Stomach smooth muscle (tissue), 2 donors: ENCODE measurements around the gene MAU2.

Source experiments
- H3K27ac ChIP-seq: one replicate; pipeline ENCODE4 v1.7.0; 2013; ENCODE audit warnings: mild to moderate bottlenecking, low read length, inconsistent platforms
- H3K27me3 ChIP-seq, 2 donors: one replicate each; pipeline ENCODE4 v1.7.0; 2013; ENCODE audit warnings: low read length in 2 of 2; ENCODE audit not compliant: insufficient read depth in 2 of 2, control insufficient read depth in 1 of 2
- H3K36me3 ChIP-seq, 2 donors: one replicate each; pipeline ENCODE4 v1.7.0; 2013; ENCODE audit warnings: low read length in 2 of 2; ENCODE audit not compliant: control insufficient read depth in 2 of 2, insufficient read depth in 2 of 2
- H3K4me1 ChIP-seq: one replicate; pipeline ENCODE4 v1.7.0; 2013; ENCODE audit warnings: low read length; ENCODE audit not compliant: control insufficient read depth, insufficient read depth
- H3K4me3 ChIP-seq, 2 donors: one replicate each; pipeline ENCODE4 v1.7.0; 2013; ENCODE audit warnings: low read length in 2 of 2
- H3K9ac ChIP-seq, 2 donors: one replicate each; pipeline ENCODE4 v1.7.0; 2013; ENCODE audit warnings: low read length in 2 of 2, mild to moderate bottlenecking in 1 of 2
- H3K9me3 ChIP-seq, 2 donors: one replicate each; pipeline ENCODE4 v1.7.0; 2013; ENCODE audit warnings: low read length in 2 of 2; ENCODE audit not compliant: control insufficient read depth in 2 of 2
- donor health status: healthy.
- donor health status: Pancreatic carcinoma.

The MAU2 gene

GRCh38 chr19:19335408-19336158, 15.0 kb downstream of the MAU2 start:
- no peak overlapping the region for H3K4me3 ChIP-seq
- H3K36me3 ChIP-seq = peaks cover 37 to 60% of the 10 kb centered on the region in 2 donors
- H3K4me1 ChIP-seq = peaks cover 3% of the 10 kb centered on the region
- H3K9ac ChIP-seq = no peak overlapping the region
- no peak overlapping the region for H3K27ac ChIP-seq
- no peaks in the 10 kb centered on the region for H3K27me3 ChIP-seq
- H3K9me3 ChIP-seq = no peaks in the 10 kb centered on the region

GRCh38 chr19:19336597-19336996, 16.0 kb downstream of the MAU2 start:
- no peak overlapping the region for H3K4me3 ChIP-seq
- H3K27me3 ChIP-seq = no peaks in the 10 kb centered on the region
- H3K9ac ChIP-seq = no peak overlapping the region
- no peak overlapping the region for H3K27ac ChIP-seq
- H3K36me3 ChIP-seq = peaks cover 43 to 65% of the 10 kb centered on the region in 2 donors
- peaks cover 3% of the 10 kb centered on the region for H3K4me1 ChIP-seq
- H3K9me3 ChIP-seq = no peaks in the 10 kb centered on the region

GRCh38 chr19:19337120-19337519, 16.5 kb downstream of the MAU2 start:
- Histone ChIP-seq H3K4me3 (no peak overlapping the region), H3K4me1 (peaks cover 3% of the 10 kb centered on the region), H3K9ac (no peak overlapping the region), H3K27me3 (no peaks in the 10 kb centered on the region), H3K27ac (no peak overlapping the region), H3K36me3 (peaks cover 39 to 65% of the 10 kb centered on the region in 2 donors), H3K9me3 (no peaks in the 10 kb centered on the region)

- Histone ChIP-seq H3K36me3 (peaks cover 39 to 68% of the 10 kb centered on the region in 2 donors), H3K27ac (no peak overlapping the region)
Observed at GRCh38 chr19:19338082-19338481, 17.5 kb downstream of the MAU2 start.

GRCh38 chr19:19341026-19341425, 20.4 kb downstream of the MAU2 start:
- H3K4me1 ChIP-seq = peaks cover 4% of the 10 kb centered on the region
- no peaks in the 10 kb centered on the region for H3K9me3 ChIP-seq
- no peak overlapping the region for H3K9ac ChIP-seq
- H3K27me3 ChIP-seq = no peaks in the 10 kb centered on the region
- H3K36me3 ChIP-seq = peaks cover 54 to 76% of the 10 kb centered on the region in 2 donors
- H3K4me3 ChIP-seq = no peak overlapping the region
- H3K27ac ChIP-seq = no peak overlapping the region

More at GRCh38 chr19:19338082-19338481, 17.5 kb downstream of the MAU2 start:
- no peaks in the 10 kb centered on the region for H3K9me3 ChIP-seq
- H3K4me3 ChIP-seq = no peak overlapping the region
- peaks cover 7% of the 10 kb centered on the region for H3K4me1 ChIP-seq
- no peak overlapping the region for H3K9ac ChIP-seq
- H3K27me3 ChIP-seq = no peaks in the 10 kb centered on the region

- no peaks in the 10 kb centered on the region for H3K27me3 ChIP-seq
- peaks cover 61 to 80% of the 10 kb centered on the region in 2 donors for H3K36me3 ChIP-seq
- no peaks in the 10 kb centered on the region for H3K9me3 ChIP-seq
- H3K9ac ChIP-seq = no peak overlapping the region
- H3K4me3 ChIP-seq = no peak overlapping the region
- H3K27ac ChIP-seq = no peak overlapping the region
- H3K4me1 ChIP-seq = peaks cover 4% of the 10 kb centered on the region
Observed at GRCh38 chr19:19342086-19343015, 21.7 kb downstream of the MAU2 start.

GRCh38 chr19:19343016-19343362, 22.4 kb downstream of the MAU2 start:
- Histone ChIP-seq H3K27ac (no peak overlapping the region), H3K36me3 (peaks cover 61 to 78% of the 10 kb centered on the region in 2 donors), H3K4me1 (peaks cover 4% of the 10 kb centered on the region), H3K4me3 (no peak overlapping the region), H3K27me3 (no peaks in the 10 kb centered on the region), H3K9ac (no peak overlapping the region), H3K9me3 (no peaks in the 10 kb centered on the region)

GRCh38 chr19:19343762-19344161, 23.1 kb downstream of the MAU2 start:
- Histone ChIP-seq H3K27me3 (no peaks in the 10 kb centered on the region), H3K27ac (no peak overlapping the region), H3K9me3 (no peaks in the 10 kb centered on the region), H3K9ac (no peak overlapping the region), H3K4me1 (peaks cover 4% of the 10 kb centered on the region), H3K36me3 (peaks cover 57 to 74% of the 10 kb centered on the region in 2 donors), H3K4me3 (no peak overlapping the region)

GRCh38 chr19:19345232-19345631, 24.6 kb downstream of the MAU2 start:
- H3K9ac ChIP-seq = no peak overlapping the region
- H3K4me3 ChIP-seq = no peak overlapping the region
- H3K4me1 ChIP-seq = peaks cover 4% of the 10 kb centered on the region
- no peaks in the 10 kb centered on the region for H3K27me3 ChIP-seq
- H3K27ac ChIP-seq = no peak overlapping the region
- no peaks in the 10 kb centered on the region for H3K9me3 ChIP-seq
- H3K36me3 ChIP-seq = peaks cover 64 to 79% of the 10 kb centered on the region in 2 donors

GRCh38 chr19:19345970-19346369, 25.3 kb downstream of the MAU2 start:
- H3K27ac ChIP-seq = no peak overlapping the region
- no peaks in the 10 kb centered on the region for H3K27me3 ChIP-seq
- H3K4me3 ChIP-seq = no peak overlapping the region
- peaks cover 4% of the 10 kb centered on the region for H3K4me1 ChIP-seq
- peaks cover 64 to 74% of the 10 kb centered on the region in 2 donors for H3K36me3 ChIP-seq
- H3K9ac ChIP-seq = no peak overlapping the region
- no peaks in the 10 kb centered on the region for H3K9me3 ChIP-seq
